GM23338 (cell line): ENCODE results near the gene CYB5D1. TPM values are rescaled to one million over a fixed set of nuclear protein-coding genes. Genes with fewer than 3 reads are reported as not detected.

ENCODE experiments used
- ATAC-seq: fragments of 200-7000 bp; cut with Tn5 transposase; 3 replicates; pipeline ENCODE4 v1.9.1; 2020
- DNase-seq: peaks from one replicate; pipeline ENCODE4 v3.0.0-alpha.2; 2015; ENCODE audit warnings: low spot score
- H2AFZ ChIP-seq: fragments of 200-600 bp; sonication (generic); 2 replicates; pipeline ENCODE4 v1.8.0; 2016; ENCODE audit warnings: antibody characterized with exemption, mild to moderate bottlenecking, moderate library complexity
- H3F3A ChIP-seq: fragments of 200-600 bp; sonication (generic); replicated peaks from 2 replicates; pipeline ENCODE4 v1.8.0; 2017; ENCODE audit warnings: antibody characterized with exemption, mixed run types, low read depth
- H3K27ac ChIP-seq: fragments of 200-600 bp; sonication (generic); 2 replicates; pipeline ENCODE4 v1.6.1; 2016; ENCODE audit warnings: low read depth
- H3K27me3 ChIP-seq: fragments of 200-600 bp; sonication (generic); 2 replicates; pipeline ENCODE4 v1.8.0; 2016; ENCODE audit warnings: mild to moderate bottlenecking, mixed run types, moderate library complexity; ENCODE audit not compliant: insufficient read depth
- H3K36me3 ChIP-seq: fragments of 200-600 bp; sonication (generic); 2 replicates; pipeline ENCODE4 v1.8.0; 2016; ENCODE audit warnings: mild to moderate bottlenecking; ENCODE audit not compliant: insufficient read depth
- H3K4me1 ChIP-seq: fragments of 200-600 bp; sonication (generic); 2 replicates; pipeline ENCODE4 v1.8.0; 2016; ENCODE audit warnings: mild to moderate bottlenecking, moderate library complexity; ENCODE audit not compliant: insufficient read depth
- H3K4me2 ChIP-seq: fragments of 200-600 bp; sonication (generic); 2 replicates; pipeline ENCODE4 v1.7.1; 2017; ENCODE audit warnings: mixed run types
- H3K4me3 ChIP-seq: fragments of 200-600 bp; sonication (generic); 2 replicates; pipeline ENCODE4 v1.6.1; 2016; ENCODE audit warnings: mixed run types
- H3K79me2 ChIP-seq: fragments of 200-600 bp; sonication (generic); replicated peaks from 2 replicates; pipeline ENCODE4 v1.8.0; 2017; ENCODE audit warnings: mild to moderate bottlenecking; ENCODE audit not compliant: insufficient read depth
- H3K9me2 ChIP-seq: fragments of 200-600 bp; sonication (generic); 2 replicates; pipeline ENCODE4 v1.8.0; 2017; ENCODE audit not compliant: insufficient read depth
- H4K20me1 ChIP-seq: fragments of 200-600 bp; sonication (generic); replicated peaks from 2 replicates; pipeline ENCODE4 v1.8.0; 2017; ENCODE audit warnings: mild to moderate bottlenecking; ENCODE audit not compliant: insufficient read depth
- H3K27ac Mint-ChIP-seq: 2 replicates; pipeline ENCODE4 v1.8.0; 2020; ENCODE audit warnings: inconsistent platforms, mild to moderate bottlenecking, moderate library complexity, mixed read lengths
- H3K27me3 Mint-ChIP-seq: 3 replicates; pipeline ENCODE4 v1.8.0; 2022; ENCODE audit warnings: low read depth, mild to moderate bottlenecking, moderate library complexity, mixed read lengths, inconsistent platforms; ENCODE audit not compliant: insufficient read depth, poor library complexity
- H3K36me3 Mint-ChIP-seq: 3 replicates; pipeline ENCODE4 v1.8.0; 2021; ENCODE audit warnings: low read depth, mild to moderate bottlenecking, inconsistent platforms, moderate library complexity, mixed read lengths
- H3K4me1 Mint-ChIP-seq: 3 replicates; pipeline ENCODE4 v1.8.0; 2020; ENCODE audit warnings: mild to moderate bottlenecking, inconsistent platforms, mixed read lengths
- H3K4me3 Mint-ChIP-seq: 3 replicates; pipeline ENCODE4 v1.8.0; 2021; ENCODE audit warnings: moderate library complexity, mild to moderate bottlenecking, inconsistent platforms, mixed read lengths
- H3K9me3 Mint-ChIP-seq: 3 replicates; pipeline ENCODE4 v1.8.0; 2020; ENCODE audit warnings: moderate library complexity, mild to moderate bottlenecking, inconsistent platforms, mixed read lengths
- CREB1 ChIP-seq: fragments of 250-450 bp; sonication (Bioruptor Pico); IDR thresholded peaks from 2 replicates; pipeline ENCODE4 v1.5.0; 2020; ENCODE audit warnings: low read depth, mild to moderate bottlenecking, moderate library complexity
- EZH2 ChIP-seq: fragments of 200-600 bp; sonication (generic); IDR thresholded peaks from one replicate; pipeline ENCODE4 v1.8.0; 2017; ENCODE audit warnings: antibody characterized with exemption, mild to moderate bottlenecking, low read depth; ENCODE audit not compliant: unreplicated experiment
- EZH2phosphoT487 ChIP-seq: fragments of 200-600 bp; sonication (generic); IDR thresholded peaks from one replicate; pipeline ENCODE4 v1.8.1; 2018; ENCODE audit warnings: antibody characterized with exemption; ENCODE audit not compliant: unreplicated experiment
- JUNB ChIP-seq: IDR thresholded peaks from one replicate; pipeline ENCODE4 v1.6.1; 2016; ENCODE audit warnings: antibody characterized with exemption; ENCODE audit not compliant: unreplicated experiment
- NANOG ChIP-seq: IDR thresholded peaks from 2 replicates; pipeline ENCODE4 v1.6.1; 2016; ENCODE audit warnings: antibody characterized with exemption, borderline replicate concordance
- ZNF114 ChIP-seq: fragments of 250-450 bp; sonication (Bioruptor Pico); IDR thresholded peaks from 2 replicates; pipeline ENCODE4 v1.5.0; 2020; ENCODE audit warnings: mild to moderate bottlenecking, moderate library complexity
- ZNF331 ChIP-seq: fragments of 250-450 bp; sonication (Bioruptor Pico); IDR thresholded peaks from 2 replicates; pipeline ENCODE4 v1.5.0; 2020; ENCODE audit warnings: low read depth, mild to moderate bottlenecking, moderate library complexity
- polyA plus RNA-seq: library from polyadenylated mRNA; unstranded; fragments of >200 nt; fragmentation: Nextera tagmentation; extraction: Ambion mirVana; gene quantifications from 2 replicates; pipeline ENCODE4 v1.2.1, GENCODE V29; 2016
- total RNA-seq: library from RNA; depleted of rRNA; stranded (reverse); fragments of >200 nt; shearing (Covaris generic); gene quantifications from 2 replicates; pipeline ENCODE4 v1.2.3, GENCODE V29; 2014
- TF ChIP-seq, protein P1 (sequence below), 2 experiments: fragments of 200-600 bp in 1 of 2; sonication (generic) in 1 of 2; conservative IDR thresholded peaks; 2 replicates each; pipeline versions ENCODE4 v1.5.1 to v1.6.1; 2016 to 2017; ENCODE audit warnings: antibody characterized with exemption in 2 of 2, low read depth in 2 of 2, mild to moderate bottlenecking in 2 of 2, moderate library complexity in 1 of 2
- TF ChIP-seq, protein P2 (sequence below): IDR thresholded peaks from 2 replicates; pipeline ENCODE4 v1.6.1; 2016; ENCODE audit warnings: antibody characterized with exemption
- TF ChIP-seq, protein P3 (sequence below): IDR thresholded peaks from one replicate; pipeline ENCODE4 v1.6.1; 2018; ENCODE audit warnings: antibody characterized with exemption; ENCODE audit not compliant: unreplicated experiment

CYB5D1 gene
- total and polyA plus RNA-seq, 2 experiments from 2014 or later: 3.5 to 8.4 TPM

DNA sequence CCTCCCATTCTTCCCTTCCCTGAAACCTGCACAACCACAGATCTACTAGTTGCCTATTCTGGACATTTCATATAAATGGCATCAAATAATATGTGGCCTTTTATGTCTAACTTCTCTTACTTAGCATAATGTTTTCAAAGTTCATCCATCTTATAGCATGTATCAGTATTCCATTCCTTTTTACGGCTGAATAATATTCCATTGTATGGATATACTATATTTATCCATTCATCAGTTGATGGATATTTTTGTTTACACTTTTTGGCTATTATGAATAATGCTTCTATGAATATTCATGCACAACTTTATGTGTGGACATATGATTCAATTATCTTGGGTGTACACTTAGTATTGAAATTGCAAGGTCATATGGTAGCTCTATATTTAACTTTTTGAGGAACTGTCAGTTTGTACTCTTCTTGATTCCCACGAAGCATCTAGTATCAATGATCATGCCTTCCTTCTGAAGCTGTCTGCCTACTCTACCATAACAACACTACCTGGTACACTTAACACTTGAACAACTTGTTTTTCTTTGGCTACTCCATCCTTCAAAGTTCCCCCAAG lies 18.1 kb downstream of the CYB5D1 start:
- no peaks in the 10 kb centered on the region for H3K27me3 Mint-ChIP-seq
- no peaks in the 10 kb centered on the region for H3K36me3 Mint-ChIP-seq
- Histone ChIP-seq H3F3A (no peaks in the 10 kb centered on the region), H3K4me1 (no peaks in the 10 kb centered on the region), H3K4me3 (no peak overlapping the region), H2AFZ (no peak overlapping the region), H3K79me2 (no peaks in the 10 kb centered on the region), H3K27ac (no peak overlapping the region), H3K27me3 (peaks cover 7% of the 10 kb centered on the region; the same call in 1 of the 2 replicates), H3K9me2 (no peaks in the 10 kb centered on the region), H4K20me1 (no peaks in the 10 kb centered on the region), H3K4me2 (no peak overlapping the region), H3K36me3 (no peaks in the 10 kb centered on the region)
- no peak overlapping the region for H3K4me3 Mint-ChIP-seq
- no peak for ATAC-seq
- DNase-seq: no peak
- no peak overlapping the region for H3K27ac Mint-ChIP-seq
- H3K9me3 Mint-ChIP-seq: no peaks in the 10 kb centered on the region
- H3K4me1 Mint-ChIP-seq: no peaks in the 10 kb centered on the region
- TF ChIP-seq, protein P1, sequence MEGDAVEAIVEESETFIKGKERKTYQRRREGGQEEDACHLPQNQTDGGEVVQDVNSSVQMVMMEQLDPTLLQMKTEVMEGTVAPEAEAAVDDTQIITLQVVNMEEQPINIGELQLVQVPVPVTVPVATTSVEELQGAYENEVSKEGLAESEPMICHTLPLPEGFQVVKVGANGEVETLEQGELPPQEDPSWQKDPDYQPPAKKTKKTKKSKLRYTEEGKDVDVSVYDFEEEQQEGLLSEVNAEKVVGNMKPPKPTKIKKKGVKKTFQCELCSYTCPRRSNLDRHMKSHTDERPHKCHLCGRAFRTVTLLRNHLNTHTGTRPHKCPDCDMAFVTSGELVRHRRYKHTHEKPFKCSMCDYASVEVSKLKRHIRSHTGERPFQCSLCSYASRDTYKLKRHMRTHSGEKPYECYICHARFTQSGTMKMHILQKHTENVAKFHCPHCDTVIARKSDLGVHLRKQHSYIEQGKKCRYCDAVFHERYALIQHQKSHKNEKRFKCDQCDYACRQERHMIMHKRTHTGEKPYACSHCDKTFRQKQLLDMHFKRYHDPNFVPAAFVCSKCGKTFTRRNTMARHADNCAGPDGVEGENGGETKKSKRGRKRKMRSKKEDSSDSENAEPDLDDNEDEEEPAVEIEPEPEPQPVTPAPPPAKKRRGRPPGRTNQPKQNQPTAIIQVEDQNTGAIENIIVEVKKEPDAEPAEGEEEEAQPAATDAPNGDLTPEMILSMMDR (conservative IDR thresholded peaks at IDR 0.05; ENCODE audit: low read depth in 2 of 2): no peak
- TF ChIP-seq NANOG (no peak), ZNF331 (CRISPR knock-in tag) (no peak), EZH2phosphoT487 (no peak)
- TF ChIP-seq, protein P2, sequence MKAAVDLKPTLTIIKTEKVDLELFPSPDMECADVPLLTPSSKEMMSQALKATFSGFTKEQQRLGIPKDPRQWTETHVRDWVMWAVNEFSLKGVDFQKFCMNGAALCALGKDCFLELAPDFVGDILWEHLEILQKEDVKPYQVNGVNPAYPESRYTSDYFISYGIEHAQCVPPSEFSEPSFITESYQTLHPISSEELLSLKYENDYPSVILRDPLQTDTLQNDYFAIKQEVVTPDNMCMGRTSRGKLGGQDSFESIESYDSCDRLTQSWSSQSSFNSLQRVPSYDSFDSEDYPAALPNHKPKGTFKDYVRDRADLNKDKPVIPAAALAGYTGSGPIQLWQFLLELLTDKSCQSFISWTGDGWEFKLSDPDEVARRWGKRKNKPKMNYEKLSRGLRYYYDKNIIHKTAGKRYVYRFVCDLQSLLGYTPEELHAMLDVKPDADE: no peak

DNA sequence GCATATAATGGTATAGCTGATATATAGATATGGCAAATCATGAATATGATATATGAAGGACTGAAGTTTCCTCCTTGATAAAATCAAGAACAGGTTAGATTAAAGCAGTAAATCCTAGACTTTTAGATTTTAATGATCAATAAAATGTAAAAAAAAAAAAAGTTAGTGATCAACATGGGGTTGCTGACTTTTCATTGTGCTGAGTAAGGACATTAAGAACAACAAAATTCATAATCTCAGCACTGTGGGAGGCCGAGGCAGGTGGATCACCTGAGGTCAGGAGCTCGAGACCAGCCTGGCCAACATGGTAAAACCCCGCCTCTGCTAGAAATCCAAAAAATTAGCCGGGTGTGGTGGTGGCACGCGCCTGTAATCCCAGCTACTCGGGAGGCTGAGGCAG lies 20.4 kb downstream of the CYB5D1 start:
- no peak for DNase-seq
- TF ChIP-seq EZH2phosphoT487: no peak
- TF ChIP-seq EZH2: no peak
- TF ChIP-seq ZNF114 (CRISPR knock-in tag): no peak
- TF ChIP-seq, protein P1 (conservative IDR thresholded peaks at IDR 0.05; ENCODE audit: low read depth in 2 of 2): no peak
- TF ChIP-seq, protein P3, sequence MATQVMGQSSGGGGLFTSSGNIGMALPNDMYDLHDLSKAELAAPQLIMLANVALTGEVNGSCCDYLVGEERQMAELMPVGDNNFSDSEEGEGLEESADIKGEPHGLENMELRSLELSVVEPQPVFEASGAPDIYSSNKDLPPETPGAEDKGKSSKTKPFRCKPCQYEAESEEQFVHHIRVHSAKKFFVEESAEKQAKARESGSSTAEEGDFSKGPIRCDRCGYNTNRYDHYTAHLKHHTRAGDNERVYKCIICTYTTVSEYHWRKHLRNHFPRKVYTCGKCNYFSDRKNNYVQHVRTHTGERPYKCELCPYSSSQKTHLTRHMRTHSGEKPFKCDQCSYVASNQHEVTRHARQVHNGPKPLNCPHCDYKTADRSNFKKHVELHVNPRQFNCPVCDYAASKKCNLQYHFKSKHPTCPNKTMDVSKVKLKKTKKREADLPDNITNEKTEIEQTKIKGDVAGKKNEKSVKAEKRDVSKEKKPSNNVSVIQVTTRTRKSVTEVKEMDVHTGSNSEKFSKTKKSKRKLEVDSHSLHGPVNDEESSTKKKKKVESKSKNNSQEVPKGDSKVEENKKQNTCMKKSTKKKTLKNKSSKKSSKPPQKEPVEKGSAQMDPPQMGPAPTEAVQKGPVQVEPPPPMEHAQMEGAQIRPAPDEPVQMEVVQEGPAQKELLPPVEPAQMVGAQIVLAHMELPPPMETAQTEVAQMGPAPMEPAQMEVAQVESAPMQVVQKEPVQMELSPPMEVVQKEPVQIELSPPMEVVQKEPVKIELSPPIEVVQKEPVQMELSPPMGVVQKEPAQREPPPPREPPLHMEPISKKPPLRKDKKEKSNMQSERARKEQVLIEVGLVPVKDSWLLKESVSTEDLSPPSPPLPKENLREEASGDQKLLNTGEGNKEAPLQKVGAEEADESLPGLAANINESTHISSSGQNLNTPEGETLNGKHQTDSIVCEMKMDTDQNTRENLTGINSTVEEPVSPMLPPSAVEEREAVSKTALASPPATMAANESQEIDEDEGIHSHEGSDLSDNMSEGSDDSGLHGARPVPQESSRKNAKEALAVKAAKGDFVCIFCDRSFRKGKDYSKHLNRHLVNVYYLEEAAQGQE: no peak
- no peak for TF ChIP-seq JUNB
- TF ChIP-seq CREB1 (CRISPR knock-in tag): no peak

More for the DNA sequence above, 20.4 kb downstream of the CYB5D1 start:
- Histone ChIP-seq H3F3A (no peaks in the 10 kb centered on the region), H3K27me3 (peaks cover 29% of the 10 kb centered on the region), H4K20me1 (no peaks in the 10 kb centered on the region), H2AFZ (no peak overlapping the region), H3K9me2 (no peaks in the 10 kb centered on the region), H3K79me2 (no peaks in the 10 kb centered on the region), H3K36me3 (no peaks in the 10 kb centered on the region), H3K27ac (no peak overlapping the region), H3K4me2 (no peak overlapping the region), H3K4me1 (peaks cover 8% of the 10 kb centered on the region; the same call in 1 of the 2 replicates), H3K4me3 (no peak overlapping the region)
- Mint-ChIP-seq H3K4me1 (no peaks in the 10 kb centered on the region), H3K36me3 (no peaks in the 10 kb centered on the region), H3K27me3 (no peaks in the 10 kb centered on the region), H3K4me3 (no peak overlapping the region), H3K9me3 (no peaks in the 10 kb centered on the region), H3K27ac (no peak overlapping the region)
- ATAC-seq: no peak
